GM12891 (cell line): ENCODE data around the gene IFI30.

Source experiments
- DNase-seq: peaks from one replicate; pipeline ENCODE4 v3.0.0; 2011; ENCODE audit warnings: low spot score; ENCODE audit not compliant: insufficient read length
- FAIRE-seq: peaks from 2 replicates; lab custom pipeline; 2011; peaks lifted over from hg19 to GRCh38; lab: Jason Lieb, UNC
- PAX5 ChIP-seq: IDR thresholded peaks from 2 replicates; pipeline ENCODE4 v1.6.1; 2011; ENCODE audit warnings: low read length, moderate library complexity, mild to moderate bottlenecking; ENCODE audit not compliant: insufficient read depth, severe bottlenecking
- POLR2A ChIP-seq: IDR thresholded peaks from 2 replicates; pipeline ENCODE4 v1.6.1; 2011; ENCODE audit warnings: low read depth, low read length, control low read depth
- POLR2AphosphoS5 ChIP-seq: IDR thresholded peaks from 2 replicates; pipeline ENCODE4 v1.6.1; 2011; ENCODE audit warnings: low read depth, low read length, control low read depth
- POU2F2 ChIP-seq: IDR thresholded peaks from 2 replicates; pipeline ENCODE4 v1.6.1; 2011; ENCODE audit warnings: low read depth, mild to moderate bottlenecking, control low read depth, low read length, moderate library complexity
- SPI1 ChIP-seq: IDR thresholded peaks from 2 replicates; pipeline ENCODE4 v1.6.1; 2011; ENCODE audit warnings: low read depth, low read length, control low read depth
- TAF1 ChIP-seq: IDR thresholded peaks from 2 replicates; pipeline ENCODE4 v1.6.1; 2011; ENCODE audit warnings: low read depth, low read length, control low read depth

Gene IFI30

DNA sequence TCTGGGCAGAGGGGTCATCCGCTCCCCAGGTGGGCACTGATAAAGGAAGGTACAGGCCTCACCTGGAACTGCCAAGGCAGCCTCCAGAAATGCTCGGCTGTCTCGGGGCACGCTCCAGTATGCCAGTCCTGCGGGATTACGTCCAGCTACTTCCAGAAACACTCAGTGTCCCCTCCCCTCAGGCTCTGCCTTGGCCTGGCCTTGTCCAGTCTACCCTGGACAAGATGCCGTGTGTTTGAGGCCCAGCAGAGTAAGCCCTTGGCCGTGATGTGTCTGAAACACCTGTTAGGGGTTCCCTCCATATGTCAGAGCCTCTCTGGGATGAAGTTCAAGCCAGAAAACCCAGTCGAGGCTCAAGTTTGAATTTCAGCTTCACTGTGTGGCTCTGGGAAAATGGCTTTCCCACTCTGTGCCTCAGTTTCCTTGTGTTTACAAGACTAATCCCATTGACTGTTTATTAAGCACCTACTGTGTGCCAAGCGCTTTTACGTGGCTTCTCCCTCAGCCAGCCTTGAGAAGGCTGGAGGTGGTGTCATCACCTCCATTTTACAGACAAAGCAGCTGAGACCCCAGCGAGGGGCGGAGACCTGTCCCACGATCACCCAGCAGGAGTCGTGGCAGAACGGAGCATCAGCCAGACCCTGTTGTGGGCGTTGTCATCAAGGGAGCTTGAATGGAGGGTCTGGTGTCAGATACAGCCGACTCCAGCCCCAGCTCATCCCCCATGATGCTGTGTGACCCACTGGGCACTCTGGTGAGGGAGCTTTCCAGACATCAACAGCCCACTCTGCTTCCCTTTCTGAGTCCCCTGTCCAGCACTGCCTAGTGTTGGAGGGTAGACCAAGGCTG is 22.6 kb upstream of the IFI30 start:
- DNase-seq: no peak
- FAIRE-seq: peak; percentile 80
- TF ChIP-seq POU2F2 (no peak), POLR2AphosphoS5 (no peak; the same call in 1 of the 2 replicates), SPI1 (no peak), POLR2A (no peak), PAX5 (no peak), TAF1 (no peak)

DNA sequence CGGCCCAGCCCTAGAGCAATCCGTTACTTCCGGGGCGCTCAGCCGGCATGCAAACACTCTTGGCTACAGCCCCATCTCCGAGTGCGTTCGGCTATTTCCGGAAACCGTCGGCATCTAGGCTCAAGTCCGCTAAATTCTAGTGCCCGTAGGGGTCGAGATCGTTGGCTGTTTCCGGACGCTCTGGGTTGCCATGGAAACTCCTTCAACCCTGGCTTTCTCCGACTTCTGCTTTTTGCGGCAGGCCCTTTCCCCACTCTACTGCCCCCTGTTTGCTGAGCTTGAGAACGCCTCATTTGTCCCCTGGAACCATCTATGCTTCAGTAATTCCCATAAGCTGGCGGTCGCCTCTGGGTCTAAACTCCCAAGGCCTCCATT is 21.2 kb upstream of the IFI30 start:
- DNase-seq: peak; percentile 99
- FAIRE-seq: no peak

DNA sequence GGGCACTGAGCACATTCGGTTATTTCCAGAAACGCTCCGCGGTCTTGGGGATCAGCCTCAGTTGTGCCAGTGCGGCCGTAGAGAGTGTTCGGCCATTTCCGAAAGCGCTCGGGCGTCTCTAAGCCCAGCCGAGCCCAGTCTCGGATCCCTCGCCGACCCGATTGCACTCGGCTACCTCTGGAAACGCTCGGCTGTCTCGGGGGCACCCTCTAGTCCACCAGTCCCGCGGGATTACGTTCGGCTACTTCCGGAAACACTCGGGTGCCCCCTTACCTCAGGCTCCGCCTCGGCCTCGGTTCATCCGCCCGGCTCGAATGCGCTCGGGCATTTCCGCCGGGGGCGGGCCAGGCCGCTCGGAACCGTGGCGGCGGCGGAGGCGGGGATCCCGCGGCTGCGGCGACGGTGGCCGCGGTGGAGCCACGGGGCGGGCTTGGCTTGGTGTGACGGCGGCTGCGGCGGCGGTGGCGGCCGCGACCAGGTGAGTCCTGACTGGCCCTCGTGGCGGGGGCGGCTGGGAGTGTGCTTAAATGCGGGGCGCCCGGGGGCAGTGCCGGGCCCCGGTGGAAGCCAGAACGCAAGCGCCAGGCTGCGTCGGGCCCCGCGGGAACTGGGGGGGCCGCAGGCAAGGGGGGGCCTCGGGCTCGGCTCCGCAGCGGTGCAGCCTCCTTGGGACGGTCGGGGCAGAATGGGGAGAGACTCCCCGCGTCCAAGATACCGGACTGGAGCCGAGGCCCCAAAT is 20.6 kb upstream of the IFI30 start, which contains the start of gene PIK3R2:
Gene PIK3R2, plus strand, starts transcription at position 347 of the 739 bp plus-strand sequence. CDS start 2,717 bp downstream, outside the sequence.
- FAIRE-seq (peak; percentile 100), DNase-seq (peak; percentile 98)
- TF ChIP-seq POLR2A (no peak), POLR2AphosphoS5 (no peak), SPI1 (no peak), TAF1 (0 out of 2 replicates have a peak, but pooled peaks have one; percentile 15), POU2F2 (no peak), PAX5 (peak; percentile 77)

More for the DNA sequence above, 21.2 kb upstream of the IFI30 start:
- TF ChIP-seq POLR2AphosphoS5 (no peak), POU2F2 (peak; percentile 91), TAF1 (peak; percentile 42; the same call in 1 of the 2 replicates), POLR2A (peak; percentile 58), PAX5 (no peak), SPI1 (peak; percentile 98)

DNA sequence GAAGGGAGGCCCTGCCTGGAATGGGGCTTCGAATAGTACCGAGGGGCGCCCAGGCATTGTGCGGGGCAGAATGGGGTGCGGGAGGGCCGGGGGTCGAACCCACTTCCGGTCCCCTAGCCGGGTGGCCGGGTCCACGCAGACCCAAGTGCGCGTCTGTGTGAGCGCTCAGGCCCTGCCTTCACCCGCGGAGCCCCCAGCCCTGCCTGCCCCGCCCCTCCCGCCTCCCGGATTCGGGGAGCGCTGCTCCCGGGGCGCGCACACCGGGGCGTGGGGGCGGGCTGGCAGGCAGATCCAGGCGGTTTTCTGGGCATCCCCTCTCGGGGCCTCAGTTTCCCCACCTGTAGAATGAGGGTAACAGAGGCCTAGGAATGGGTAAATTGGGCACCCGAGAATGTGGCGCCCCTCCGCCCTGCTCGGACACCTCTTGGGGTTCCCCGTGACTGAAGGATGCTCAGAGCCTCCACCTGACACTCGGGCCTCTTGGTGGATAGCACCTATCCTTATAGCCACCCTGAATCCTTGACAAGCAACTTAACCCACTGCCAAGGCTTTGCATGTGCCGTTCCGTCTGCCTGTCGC is 20.0 kb upstream of the IFI30 start:
- FAIRE-seq: peak; percentile 71

DNA sequence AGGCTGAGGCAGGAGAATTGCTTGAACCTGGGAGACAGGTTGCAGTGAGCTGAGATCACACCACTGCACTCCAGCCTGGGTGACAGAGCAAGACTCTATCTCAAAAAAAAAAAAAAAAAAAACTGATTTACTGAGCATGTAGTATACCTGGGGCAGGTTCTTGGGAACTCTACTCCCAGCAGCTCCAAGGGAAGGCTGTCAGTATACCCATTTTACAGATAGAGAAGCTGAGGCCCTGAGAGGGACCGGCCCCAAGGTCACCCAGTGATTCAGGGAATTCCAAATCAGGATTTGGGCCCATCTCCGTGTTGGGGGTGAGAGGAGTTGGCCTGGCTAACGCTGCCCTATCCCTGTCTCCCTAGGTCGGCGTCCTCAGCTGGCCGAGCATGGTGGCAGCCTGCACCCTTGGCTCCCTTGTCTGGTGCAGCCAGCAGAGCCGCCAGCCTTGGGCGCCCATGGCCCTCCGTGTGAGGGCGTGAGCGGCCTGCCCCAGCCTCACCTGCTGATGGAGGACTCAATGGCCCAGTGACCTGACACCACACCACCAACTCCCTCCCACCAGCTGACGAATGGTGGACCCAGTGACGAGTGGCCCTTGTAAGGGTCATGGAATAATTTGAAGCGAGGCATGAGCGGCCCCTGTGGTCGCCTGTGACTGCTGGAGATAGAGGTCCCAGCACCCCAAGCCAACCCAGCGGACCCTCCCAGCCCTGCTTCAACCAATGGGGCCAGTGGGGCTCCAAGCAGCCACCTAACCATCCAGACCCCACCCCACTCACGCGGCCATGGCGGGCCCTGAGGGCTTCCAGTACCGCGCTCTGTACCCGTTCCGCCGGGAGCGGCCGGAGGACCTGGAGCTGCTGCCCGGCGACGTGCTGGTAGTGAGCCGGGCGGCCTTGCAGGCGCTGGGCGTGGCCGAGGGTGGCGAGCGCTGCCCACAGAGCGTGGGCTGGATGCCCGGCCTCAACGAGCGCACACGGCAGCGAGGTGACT is 18.2 kb upstream of the IFI30 start:
- no peak for FAIRE-seq
- DNase-seq: no peak
- TF ChIP-seq POU2F2 (no peak), POLR2A (no peak), POLR2AphosphoS5 (no peak), PAX5 (no peak), SPI1 (no peak), TAF1 (no peak)

More for the DNA sequence above, 20.0 kb upstream of the IFI30 start:
- DNase-seq: no peak
- no peak for TF ChIP-seq POU2F2

DNA sequence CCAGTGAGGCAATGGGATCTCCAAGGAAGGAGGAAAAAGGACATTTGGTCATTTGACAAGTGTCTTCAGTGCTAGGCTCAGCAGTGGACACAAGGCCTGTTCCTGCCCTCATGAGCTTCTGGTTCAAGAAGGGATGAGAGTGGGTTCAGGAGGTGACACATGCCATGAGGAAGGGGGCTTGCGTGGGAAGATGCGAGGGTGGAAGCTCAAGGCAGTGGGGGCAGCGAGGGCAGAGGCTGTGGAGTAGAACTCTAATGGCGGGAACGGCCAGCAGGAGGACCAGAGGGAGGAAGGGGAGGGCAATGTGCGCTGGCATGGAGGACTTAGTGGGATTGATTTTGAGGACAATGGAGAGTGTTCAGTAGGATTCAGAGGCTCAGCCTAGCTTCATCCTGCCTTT is 17.3 kb upstream of the IFI30 start:
- FAIRE-seq (no peak), DNase-seq (no peak)
- no peak for TF ChIP-seq SPI1
- TF ChIP-seq PAX5: no peak
- TF ChIP-seq POU2F2: no peak
- TF ChIP-seq TAF1: no peak
- no peak for TF ChIP-seq POLR2AphosphoS5
- no peak for TF ChIP-seq POLR2A

DNA sequence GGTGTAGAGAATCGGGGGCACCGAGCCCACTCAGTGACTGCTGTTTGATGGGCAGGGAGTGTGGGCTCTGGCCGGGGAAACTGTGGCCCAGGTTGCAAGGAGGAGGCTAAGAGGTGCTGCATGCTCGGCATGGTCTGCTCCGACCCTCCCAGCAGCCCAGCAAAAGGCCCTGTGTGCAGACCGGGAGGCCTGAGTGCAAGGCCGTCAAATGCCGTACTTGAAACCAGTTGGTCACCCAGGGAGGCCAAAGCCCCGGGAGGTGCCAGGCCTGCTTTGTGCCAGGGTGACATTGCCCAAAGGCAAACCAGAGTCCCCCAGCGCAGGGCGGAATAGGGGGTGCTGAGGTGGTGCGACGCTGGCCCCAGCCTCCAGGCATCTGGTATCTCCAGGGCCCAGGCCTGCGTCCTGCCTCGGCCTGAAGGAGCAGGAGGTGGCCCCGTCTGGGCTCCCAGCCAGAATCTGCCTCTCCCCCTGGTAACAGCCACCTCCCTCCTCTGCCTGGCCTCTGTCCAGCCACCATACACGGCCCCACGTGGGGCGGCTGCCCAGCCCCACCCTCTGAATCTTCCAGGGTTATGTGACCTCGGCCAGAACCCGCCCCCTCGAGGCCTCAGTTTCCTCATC is 16.7 kb upstream of the IFI30 start:
- FAIRE-seq: no peak
- no peak for TF ChIP-seq PAX5
- no peak for TF ChIP-seq POLR2A
- no peak for TF ChIP-seq SPI1
- TF ChIP-seq TAF1: no peak
- no peak for TF ChIP-seq POU2F2
- no peak for TF ChIP-seq POLR2AphosphoS5
- DNase-seq: no peak

DNA sequence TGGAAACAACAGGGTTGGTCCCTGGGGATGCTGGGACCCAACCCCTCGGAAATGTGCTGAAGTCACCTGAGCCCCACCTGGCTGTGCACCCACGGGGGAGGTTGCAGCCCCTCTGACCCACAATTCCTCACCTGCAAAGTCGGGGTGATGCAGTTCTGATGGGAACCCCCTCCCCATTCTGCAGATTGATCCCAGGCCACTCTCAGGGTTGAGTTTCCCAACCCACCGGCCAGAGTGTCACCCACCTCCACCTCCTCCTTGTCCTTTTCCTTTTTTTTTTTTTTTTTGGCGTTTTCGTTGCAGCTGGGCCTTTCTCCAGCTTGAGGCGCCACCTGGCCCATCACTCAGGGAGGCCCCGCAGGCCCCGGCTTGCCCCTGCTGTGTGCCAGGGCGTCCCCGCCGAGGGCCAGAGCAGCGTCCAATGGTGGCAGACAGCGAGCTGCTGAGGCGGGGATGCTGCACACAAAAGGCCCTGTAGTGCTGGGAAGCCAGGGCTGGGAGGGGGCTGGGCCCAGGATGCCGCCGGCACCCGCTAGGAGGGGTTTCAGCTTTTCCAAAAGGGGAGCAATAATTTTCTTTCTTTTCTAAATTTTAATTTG is 16.0 kb upstream of the IFI30 start:
- no peak for FAIRE-seq
- DNase-seq: no peak

More for the DNA sequence above, 16.0 kb upstream of the IFI30 start:
- TF ChIP-seq POLR2A (no peak), PAX5 (no peak), POU2F2 (no peak), TAF1 (no peak), POLR2AphosphoS5 (no peak), SPI1 (no peak)
